Measurements from ENCODE around the gene CXXC5. TPM values are rescaled to one million over a fixed set of nuclear protein-coding genes. Genes with fewer than 3 reads are reported as not detected.
"Not testable (repeated sequence)": the region's sequence is repeated elsewhere in the genome, so short reads cannot be mapped to it uniquely, and the experiment has no call there.

Gene CXXC5
- total RNA-seq, 1 donor from 2014 or later, result 1.7 TPM

DNA sequence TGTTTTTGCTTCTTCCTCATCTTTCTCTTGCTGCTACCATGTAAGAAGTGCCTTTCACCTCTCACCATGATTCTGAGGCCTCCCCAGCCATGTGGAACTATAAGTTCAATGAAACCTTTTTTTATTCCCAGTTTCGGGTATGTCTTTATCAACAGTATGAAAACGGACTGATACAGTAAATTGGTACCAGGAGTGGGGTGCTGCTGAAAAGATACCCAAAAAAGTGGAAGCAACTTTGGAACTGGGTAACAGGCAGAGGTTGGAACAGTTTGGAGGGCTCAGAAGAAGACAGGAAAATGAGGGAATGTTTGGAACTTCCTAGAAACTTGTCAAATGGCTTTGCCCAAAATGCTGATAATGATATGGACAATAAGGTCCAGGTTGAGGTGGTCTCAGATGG, 70.3 kb downstream of the CXXC5 start:
- DNase-seq (ENCODE audit: low spot score); H3K27ac Mint-ChIP-seq; intact Hi-C loops (cut with micrococcal nuclease); H3K4me1 Mint-ChIP-seq (ENCODE audit: low read depth); H3K36me3 Mint-ChIP-seq (ENCODE audit: low read depth); H3K4me3 Mint-ChIP-seq: not testable (repeated sequence)
- peaks cover 11% of the 10 kb centered on the region for H3K9me3 Mint-ChIP-seq
- H3K27me3 Mint-ChIP-seq (ENCODE audit: insufficient read depth), result peaks cover 13% of the 10 kb centered on the region

DNA sequence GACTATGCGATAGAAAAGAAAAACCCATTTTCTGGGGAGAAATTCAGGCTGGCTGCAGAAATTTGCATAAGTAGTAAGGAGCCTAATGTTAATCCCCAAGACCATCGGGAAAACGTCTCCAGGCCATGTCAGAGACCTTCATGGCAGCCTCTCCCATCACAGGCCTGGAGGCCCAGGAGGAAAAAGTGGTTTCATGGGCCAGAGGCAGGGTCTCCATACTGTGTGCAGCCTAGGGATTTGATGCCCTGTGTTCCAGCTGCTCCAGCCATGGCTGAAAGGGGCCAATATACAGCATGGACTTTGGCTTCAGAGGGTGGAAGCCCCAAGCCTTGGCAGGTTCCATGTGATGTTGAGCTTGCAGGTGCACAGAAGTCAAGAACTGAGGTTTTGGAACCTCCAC, 71.8 kb downstream of the CXXC5 start:
- H3K27me3 Mint-ChIP-seq (ENCODE audit: insufficient read depth); H3K36me3 Mint-ChIP-seq (ENCODE audit: low read depth); DNase-seq (ENCODE audit: low spot score); H3K4me1 Mint-ChIP-seq (ENCODE audit: low read depth); intact Hi-C loops (cut with micrococcal nuclease); H3K4me3 Mint-ChIP-seq; H3K27ac Mint-ChIP-seq: not testable (repeated sequence)
- H3K9me3 Mint-ChIP-seq, result peaks cover 11% of the 10 kb centered on the region

DNA sequence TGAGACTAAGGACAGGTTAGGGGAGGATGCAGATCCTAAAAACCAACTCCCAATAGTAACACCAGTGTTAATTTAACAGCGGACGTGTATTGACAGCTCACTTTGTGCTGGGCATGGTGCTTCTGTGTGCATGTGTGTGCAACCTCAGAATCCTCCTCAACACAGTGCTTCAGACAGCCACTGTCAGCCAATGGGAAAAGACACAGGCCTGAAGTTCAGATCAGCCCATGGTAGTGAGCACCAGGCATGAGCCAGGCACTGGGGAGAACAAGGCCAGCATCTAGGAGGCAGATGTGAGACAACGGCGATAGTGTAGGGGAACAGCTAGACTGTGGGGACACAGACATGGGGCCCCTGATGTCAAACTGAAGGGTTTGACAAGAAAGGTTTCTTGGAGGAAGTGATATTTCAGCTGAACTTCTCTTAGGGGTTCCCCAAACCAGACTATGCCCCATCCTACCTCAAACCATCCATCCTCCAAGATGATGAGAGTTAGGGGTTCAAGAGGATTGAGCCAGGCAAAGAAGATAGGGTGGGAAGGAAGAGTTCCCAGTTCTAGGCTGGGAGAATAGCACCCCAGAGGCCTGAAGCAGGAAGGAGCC, 75.9 kb downstream of the CXXC5 start:
- intact Hi-C loops (cut with micrococcal nuclease), result no loop called here
- Mint-ChIP-seq H3K27me3 (ENCODE audit: insufficient read depth) (peaks cover 3% of the 10 kb centered on the region), H3K4me3 (no peak overlapping the region), H3K9me3 (peaks cover 4% of the 10 kb centered on the region), H3K36me3 (ENCODE audit: low read depth) (no peaks in the 10 kb centered on the region), H3K4me1 (ENCODE audit: low read depth) (no peaks in the 10 kb centered on the region), H3K27ac (no peak overlapping the region)
- no peak for DNase-seq (ENCODE audit: low spot score)

DNA sequence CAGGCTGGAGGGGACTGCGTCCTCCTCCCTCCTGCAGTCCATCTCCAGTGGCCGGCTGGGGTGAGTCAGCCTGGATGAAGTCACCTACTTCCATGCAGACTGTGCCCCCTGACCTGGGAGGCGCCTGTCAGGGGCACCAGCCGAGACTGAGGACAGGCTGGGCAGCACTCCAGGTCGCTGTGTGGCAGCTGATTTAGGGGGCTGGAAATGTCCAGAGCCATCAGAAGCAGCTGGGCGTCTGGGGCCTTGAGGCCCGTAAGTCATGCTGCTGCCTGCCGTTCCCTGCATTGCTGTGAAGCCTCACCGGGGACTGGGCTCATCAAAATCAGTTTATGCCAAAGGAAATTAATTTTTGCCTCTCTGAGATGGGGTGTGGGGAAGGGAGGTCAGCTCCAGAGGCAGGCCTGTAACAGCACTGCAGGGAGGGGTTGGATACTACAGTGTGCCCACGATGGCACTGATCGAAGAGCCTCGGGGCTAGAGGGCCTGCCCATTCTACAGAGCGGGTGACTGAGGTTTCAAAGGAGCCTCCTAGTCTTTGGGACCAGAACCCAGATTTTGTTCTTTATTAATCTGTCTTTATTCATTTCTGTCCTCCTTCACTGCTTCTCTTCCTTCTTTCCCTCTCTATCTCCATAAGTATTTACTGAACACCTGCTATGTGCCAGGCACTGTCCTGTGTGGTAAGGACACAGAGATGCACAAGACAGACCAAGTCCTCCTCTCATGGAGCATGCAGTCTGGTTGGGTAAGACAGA, 77.1 kb downstream of the CXXC5 start:
- no peak for DNase-seq (ENCODE audit: low spot score)
- no peak overlapping the region for H3K27ac Mint-ChIP-seq
- H3K9me3 Mint-ChIP-seq, result no peaks in the 10 kb centered on the region
- H3K27me3 Mint-ChIP-seq (ENCODE audit: insufficient read depth), result peaks cover 3% of the 10 kb centered on the region
- no peaks in the 10 kb centered on the region for H3K4me1 Mint-ChIP-seq (ENCODE audit: low read depth)
- intact Hi-C loops (cut with micrococcal nuclease), result no loop called here
- H3K4me3 Mint-ChIP-seq, result no peak overlapping the region
- no peaks in the 10 kb centered on the region for H3K36me3 Mint-ChIP-seq (ENCODE audit: low read depth)

DNA sequence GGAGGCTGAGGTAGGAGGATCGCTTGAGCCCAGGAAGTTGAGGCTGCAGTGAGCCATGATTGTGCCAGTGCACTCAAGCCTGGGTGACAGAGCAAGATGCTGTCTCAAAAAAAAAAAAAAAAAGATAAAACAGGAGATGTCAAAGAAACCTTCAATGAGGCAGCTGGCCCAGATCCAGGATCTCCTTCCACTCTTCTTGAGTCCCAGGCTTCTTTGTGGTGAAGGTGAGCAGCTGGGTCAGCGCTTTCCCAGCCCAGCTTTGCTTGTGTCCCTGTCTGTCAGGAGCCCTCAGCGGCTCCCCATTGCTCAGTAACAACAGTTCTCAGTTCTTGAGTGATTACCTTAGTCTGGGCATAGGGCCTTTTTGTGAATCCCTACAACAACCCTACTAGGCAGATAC, 78.1 kb downstream of the CXXC5 start:
- H3K4me1 Mint-ChIP-seq (ENCODE audit: low read depth), result no peaks in the 10 kb centered on the region
- H3K9me3 Mint-ChIP-seq, result no peaks in the 10 kb centered on the region
- intact Hi-C loops (cut with micrococcal nuclease), result no loop called here
- no peak overlapping the region for H3K4me3 Mint-ChIP-seq
- DNase-seq (ENCODE audit: low spot score), result no peak
- no peak overlapping the region for H3K27ac Mint-ChIP-seq
- no peaks in the 10 kb centered on the region for H3K36me3 Mint-ChIP-seq (ENCODE audit: low read depth)
- H3K27me3 Mint-ChIP-seq (ENCODE audit: insufficient read depth), result peaks cover 3% of the 10 kb centered on the region

DNA sequence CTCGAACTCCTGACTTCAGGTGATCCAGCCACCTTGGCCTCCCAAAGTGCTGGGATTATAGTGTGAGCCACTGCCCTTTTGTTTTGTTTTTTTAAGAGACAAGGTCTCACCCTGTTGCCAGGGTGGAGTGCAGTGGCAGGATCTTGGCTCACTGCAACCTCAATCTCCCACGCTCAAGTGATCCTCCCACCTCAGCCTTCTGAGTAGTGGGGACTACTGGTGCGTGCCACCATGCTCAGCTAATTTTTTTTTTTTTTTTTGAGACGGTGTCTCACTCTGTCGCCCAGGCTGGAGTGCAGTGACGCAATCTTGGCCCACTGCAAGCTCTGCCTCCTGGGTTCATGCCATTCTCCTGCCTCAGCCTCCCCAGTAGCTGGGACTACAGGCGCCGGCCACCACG, 79.5 kb downstream of the CXXC5 start:
- H3K4me3 Mint-ChIP-seq; H3K27ac Mint-ChIP-seq; H3K27me3 Mint-ChIP-seq (ENCODE audit: insufficient read depth); intact Hi-C loops (cut with micrococcal nuclease); H3K36me3 Mint-ChIP-seq (ENCODE audit: low read depth); H3K4me1 Mint-ChIP-seq (ENCODE audit: low read depth); H3K9me3 Mint-ChIP-seq; DNase-seq (ENCODE audit: low spot score): not testable (repeated sequence)

DNA sequence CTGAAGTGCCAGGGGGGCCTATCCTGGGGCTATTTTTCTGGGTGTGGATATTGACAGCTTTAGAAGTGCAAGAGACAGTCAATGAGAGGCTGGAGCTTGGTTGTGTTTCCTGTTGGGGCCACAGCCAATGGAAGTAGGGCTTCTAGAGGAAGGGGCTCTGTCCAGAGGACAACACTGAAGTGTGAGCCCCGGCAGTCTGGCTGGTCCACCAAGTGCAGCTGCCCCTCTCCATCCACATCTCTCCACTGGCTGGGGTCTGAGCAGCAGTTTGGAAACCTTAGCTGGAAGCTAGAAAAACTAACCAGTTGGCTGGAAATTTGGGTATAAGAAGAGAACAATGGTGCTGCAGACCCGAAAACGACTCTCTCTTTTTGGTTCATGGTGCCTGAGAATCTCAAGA, 83.1 kb downstream of the CXXC5 start:
- intact Hi-C loops (cut with micrococcal nuclease), result no loop called here
- H3K27ac Mint-ChIP-seq, result no peak overlapping the region
- no peaks in the 10 kb centered on the region for H3K36me3 Mint-ChIP-seq (ENCODE audit: low read depth)
- no peaks in the 10 kb centered on the region for H3K4me1 Mint-ChIP-seq (ENCODE audit: low read depth)
- H3K4me3 Mint-ChIP-seq, result no peak overlapping the region
- H3K27me3 Mint-ChIP-seq (ENCODE audit: insufficient read depth), result no peaks in the 10 kb centered on the region
- no peak for DNase-seq (ENCODE audit: low spot score)
- H3K9me3 Mint-ChIP-seq, result no peaks in the 10 kb centered on the region

DNA sequence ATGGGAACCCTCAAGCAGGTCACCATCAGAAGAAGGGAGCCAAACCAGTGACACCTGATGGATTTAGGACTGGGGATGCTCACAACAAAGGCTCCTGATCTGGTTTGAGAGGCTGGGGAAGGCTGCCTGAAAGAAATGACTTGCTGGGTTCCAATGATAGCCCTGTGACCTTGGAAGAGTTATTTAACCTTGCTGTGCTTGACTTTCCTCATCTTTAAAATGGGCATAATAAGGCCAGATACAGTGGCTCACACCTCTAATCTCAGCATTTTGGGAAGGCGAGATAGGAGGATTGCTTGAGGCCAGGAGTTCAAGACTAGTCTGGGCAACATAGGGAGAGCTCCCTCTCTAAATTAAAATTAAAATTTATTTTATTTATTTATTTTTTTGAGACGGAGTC, 83.9 kb downstream of the CXXC5 start:
- Mint-ChIP-seq H3K9me3 (no peaks in the 10 kb centered on the region), H3K4me3 (no peak overlapping the region), H3K36me3 (ENCODE audit: low read depth) (no peaks in the 10 kb centered on the region), H3K27ac (no peak overlapping the region), H3K4me1 (ENCODE audit: low read depth) (no peaks in the 10 kb centered on the region), H3K27me3 (ENCODE audit: insufficient read depth) (no peaks in the 10 kb centered on the region)
- intact Hi-C loops (cut with micrococcal nuclease), result no loop called here
- DNase-seq (ENCODE audit: low spot score), result no peak

DNA sequence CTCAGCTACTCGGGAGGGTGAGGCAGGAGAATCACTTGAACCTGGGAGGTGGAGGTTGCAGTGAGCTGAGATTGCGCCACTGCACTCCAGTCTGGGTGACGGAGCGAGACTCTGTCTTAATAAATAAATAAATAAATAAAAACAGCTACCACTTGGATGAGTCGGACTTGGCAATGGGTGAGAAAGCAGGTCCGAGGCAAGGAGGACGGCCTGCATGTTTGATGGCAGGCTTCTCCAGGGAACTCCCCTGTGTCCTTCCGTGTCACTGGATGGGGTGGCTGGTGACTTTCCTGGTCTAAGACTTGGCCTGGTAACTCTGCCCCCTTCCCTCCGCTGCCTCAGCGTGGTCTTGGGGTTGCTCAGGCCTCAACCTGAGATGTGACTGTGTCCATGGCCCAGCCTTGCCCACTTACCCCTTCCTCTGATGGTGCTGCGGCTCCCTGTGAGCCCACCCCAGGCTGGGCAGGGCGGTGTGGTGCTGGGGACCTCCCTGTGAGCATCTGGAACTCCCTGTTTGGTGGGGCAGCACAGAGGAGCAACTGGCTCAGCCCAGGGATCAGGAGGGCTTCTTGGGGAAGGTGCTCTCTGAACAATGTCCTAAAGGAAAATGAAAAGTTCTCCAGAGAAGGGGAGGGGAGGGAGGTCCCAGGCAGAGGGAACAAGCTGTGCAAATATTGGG, 85.0 kb downstream of the CXXC5 start:
- H3K9me3 Mint-ChIP-seq, result no peaks in the 10 kb centered on the region
- H3K4me1 Mint-ChIP-seq (ENCODE audit: low read depth), result no peaks in the 10 kb centered on the region

More for the DNA sequence above, 85.0 kb downstream of the CXXC5 start:
- Mint-ChIP-seq H3K4me3 (no peak overlapping the region), H3K27me3 (ENCODE audit: insufficient read depth) (no peaks in the 10 kb centered on the region), H3K36me3 (ENCODE audit: low read depth) (no peaks in the 10 kb centered on the region), H3K27ac (no peak overlapping the region)
- intact Hi-C loops (cut with micrococcal nuclease), result no loop called here
- no peak for DNase-seq (ENCODE audit: low spot score)

Other genes with a start within 250 kb of the CXXC5 start
- gene SPATA24, start 244.3 kb upstream of the CXXC5 start, total RNA-seq, result 4.1 and 5.3 TPM in 2 replicates
- gene DNAJC18, start 208.8 kb upstream of the CXXC5 start, total RNA-seq, result 30.0 and 36.3 TPM in 2 replicates
- 1.3 and 1.4 TPM in 2 replicates for gene ECSCR, start 185.6 kb upstream of the CXXC5 start, total RNA-seq
- 0.29 and 0.39 TPM in 2 replicates for gene SMIM33, start 177.3 kb upstream of the CXXC5 start, total RNA-seq
- 213 and 226 TPM in 2 replicates for gene STING1, start 165.6 kb upstream of the CXXC5 start, total RNA-seq
- 251 and 265 TPM in 2 replicates for gene UBE2D2, start 87.0 kb upstream of the CXXC5 start, total RNA-seq
- gene PSD2, start 147.5 kb downstream of the CXXC5 start, total RNA-seq, result not detected in 2 replicates